HG02610 (cell line): Measurements from ENCODE around the gene KCNE3.
"Not testable (repeated sequence)": the region's sequence is repeated elsewhere in the genome, so short reads cannot be mapped to it uniquely, and the experiment has no call there.

ENCODE experiments used
- ATAC-seq: cut with Tn5 transposase; IDR thresholded peaks from one replicate; pipeline ENCODE4 v1.9.1; 2021; ENCODE audit warnings: mild to moderate bottlenecking, moderate library complexity; ENCODE audit not compliant: unreplicated experiment

Gene KCNE3

GRCh38 chr11:74444173-74444826 lies 23.0 kb downstream of the KCNE3 start:
- no peak for ATAC-seq

GRCh38 chr11:74443071-74443864 lies 24.1 kb downstream of the KCNE3 start:
- no peak for ATAC-seq

DNA sequence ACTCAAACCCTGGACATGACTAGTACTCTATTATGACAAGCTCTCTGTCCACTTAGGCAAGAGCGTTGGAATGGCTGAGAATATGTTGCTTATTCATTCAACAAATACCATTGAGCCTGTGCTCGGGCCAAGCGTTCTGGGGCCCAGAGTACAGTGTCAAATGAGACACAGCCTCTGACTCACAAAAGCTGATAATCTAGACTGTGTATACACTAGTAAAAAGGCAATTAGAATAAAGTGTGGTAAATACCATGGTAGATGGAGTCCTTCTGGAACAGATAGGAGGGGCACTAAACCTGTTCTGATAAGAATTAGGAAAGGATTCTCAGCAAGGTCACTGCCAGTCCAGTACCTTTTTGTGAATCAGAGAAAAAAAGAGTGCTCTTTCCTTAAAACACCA lies 24.7 kb downstream of the KCNE3 start:
- ATAC-seq, result no peak

DNA sequence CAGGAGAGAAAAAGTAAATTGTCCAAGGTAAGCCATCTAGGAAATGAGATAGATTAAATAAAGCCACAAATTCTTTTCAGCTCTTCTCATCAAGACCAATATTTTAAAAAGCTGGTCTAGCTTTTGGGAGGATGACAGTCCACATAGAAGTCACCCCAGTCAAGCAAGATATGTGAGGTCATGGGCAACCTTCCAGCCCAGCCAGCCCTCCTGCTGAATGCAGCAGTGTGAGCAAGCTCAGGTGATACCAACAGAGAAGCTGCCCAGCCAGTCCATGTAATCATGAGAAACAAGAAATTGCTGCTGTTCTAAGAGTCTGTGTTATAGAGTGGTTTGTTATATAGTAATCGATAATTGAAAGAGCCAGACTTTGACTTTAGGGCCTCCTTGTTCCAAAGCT lies 28.7 kb downstream of the KCNE3 start:
- no peak for ATAC-seq

GRCh38 chr11:74437441-74438042 lies 29.8 kb downstream of the KCNE3 start:
- ATAC-seq, result no peak

DNA sequence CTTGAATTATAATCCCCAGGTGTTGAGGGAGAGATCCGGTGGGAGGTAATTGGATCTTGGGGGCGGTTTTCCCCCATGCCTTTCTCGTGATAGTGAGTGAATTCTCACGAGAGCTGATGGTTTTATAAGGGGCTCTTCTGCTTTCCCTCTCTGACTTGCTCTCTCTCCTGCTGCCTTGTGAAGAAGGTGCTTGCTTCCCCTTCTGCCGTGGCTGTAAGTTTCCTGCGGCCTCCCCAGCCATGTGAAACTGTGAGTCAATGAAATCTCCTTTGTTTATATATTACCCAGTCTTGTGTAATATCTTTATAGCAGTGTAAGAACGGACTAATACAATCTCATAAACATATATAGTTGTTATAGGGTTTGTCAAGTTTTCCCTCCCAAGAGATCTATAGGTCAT lies 32.8 kb downstream of the KCNE3 start:
- no peak for ATAC-seq

GRCh38 chr11:74429205-74429604 lies 38.1 kb downstream of the KCNE3 start:
- ATAC-seq, result no peak

- ATAC-seq, result no peak
These were observed 39.9 kb downstream of the KCNE3 start for GRCh38 chr11:74427384-74427886.

GRCh38 chr11:74425100-74425499 lies 42.2 kb downstream of the KCNE3 start:
- ATAC-seq, result no peak

DNA sequence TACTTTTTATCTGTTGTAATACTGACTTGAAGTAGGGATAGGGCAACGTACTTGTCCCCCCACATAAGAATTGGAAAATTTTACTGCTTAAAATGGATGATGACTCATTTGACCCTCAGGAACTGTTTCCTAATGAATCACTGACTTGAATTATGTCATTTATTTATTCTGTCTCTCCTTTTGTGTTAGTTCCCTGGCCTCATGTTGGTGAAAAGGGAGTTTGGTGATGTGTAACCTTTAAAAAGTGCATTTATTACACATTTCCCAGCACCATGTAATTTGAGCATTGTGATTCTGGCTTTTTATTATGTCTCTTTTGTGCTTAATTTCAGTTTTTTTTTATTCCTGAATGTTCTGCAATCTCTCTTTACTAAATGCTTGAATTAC lies 48.8 kb downstream of the KCNE3 start:
- ATAC-seq, result no peak

DNA sequence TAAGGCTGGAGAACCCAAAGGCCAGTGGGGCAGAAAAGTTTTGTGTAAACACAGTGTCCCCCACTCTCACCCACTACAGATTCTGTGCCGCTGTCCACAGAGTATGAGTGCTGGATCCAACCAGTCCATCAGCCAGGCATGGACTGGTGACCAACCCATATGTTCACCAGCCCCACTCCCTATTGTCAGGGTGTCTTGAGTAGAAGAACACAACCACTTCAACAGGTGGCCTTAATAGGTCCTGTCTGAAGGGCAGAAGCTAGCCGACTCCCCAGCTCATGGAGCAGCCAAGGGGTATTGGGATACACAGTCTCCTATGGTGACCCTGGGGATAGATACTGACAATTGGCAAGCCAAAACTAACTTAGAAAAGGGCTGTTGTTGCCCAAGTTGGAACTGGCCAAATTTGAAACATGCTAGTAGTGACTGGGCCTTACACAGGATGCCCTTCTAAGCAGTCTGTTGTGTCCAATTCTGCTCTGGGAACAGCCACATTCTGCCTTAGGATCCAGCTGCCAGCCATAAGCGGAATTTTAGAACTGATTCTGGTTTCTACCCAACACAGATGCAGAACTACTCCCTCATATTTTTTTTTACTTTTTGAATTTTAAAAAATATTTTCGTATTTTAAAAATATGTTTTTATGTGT lies 49.4 kb downstream of the KCNE3 start:
- no peak for ATAC-seq

DNA sequence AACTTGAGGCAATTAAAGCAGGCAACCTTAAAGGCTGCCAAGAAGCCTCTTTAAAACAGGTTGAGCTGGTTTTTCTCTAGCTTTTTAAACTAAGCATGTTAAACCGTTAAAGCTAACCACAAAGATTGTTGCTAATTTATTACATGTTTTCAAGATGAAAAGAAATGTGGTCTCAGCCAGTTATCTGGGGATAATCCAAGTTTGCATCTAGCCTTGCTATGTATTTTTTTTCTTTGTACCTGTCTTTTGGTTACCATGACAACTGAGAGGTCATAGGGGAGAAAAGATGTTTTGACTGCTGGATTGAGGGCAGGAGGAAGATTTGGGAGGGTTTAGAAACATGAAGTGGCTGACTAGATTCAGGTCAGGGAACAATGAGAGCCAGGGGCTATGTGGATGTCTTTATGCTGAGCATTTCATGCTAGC lies 50.0 kb downstream of the KCNE3 start:
- ATAC-seq, result no peak

GRCh38 chr11:74416974-74417373 lies 50.4 kb downstream of the KCNE3 start:
- not testable (repeated sequence) for ATAC-seq

DNA sequence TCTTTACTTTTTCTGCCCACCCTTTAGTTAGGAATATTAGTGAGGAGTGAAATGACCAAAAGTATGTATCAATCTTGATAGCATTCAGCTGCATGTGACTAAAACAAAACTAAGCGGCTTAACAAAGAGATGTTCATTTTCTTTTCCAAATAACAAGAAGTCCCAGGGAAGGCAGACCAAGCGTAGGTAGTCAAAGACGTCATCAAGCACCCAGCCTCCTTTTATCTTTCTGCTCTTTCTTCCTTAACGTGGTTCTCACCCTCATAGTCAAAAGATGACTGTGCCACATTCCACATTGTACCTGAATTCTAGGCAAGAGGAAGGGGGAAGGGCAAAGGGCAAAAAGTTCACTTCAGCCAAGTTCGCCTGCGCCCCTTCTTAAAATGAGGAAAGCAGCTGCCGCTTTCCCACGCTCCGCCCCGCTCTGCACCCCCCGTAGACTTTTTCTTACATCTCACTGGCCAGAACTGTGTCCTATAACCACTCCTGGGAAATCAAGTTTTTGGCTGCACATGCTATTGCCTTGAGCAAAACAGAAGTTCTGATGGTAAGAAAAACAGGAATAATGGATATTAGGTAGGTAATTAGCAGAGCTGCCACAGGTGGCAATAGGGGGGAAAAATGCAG lies 54.5 kb downstream of the KCNE3 start:
- ATAC-seq, result no peak

DNA sequence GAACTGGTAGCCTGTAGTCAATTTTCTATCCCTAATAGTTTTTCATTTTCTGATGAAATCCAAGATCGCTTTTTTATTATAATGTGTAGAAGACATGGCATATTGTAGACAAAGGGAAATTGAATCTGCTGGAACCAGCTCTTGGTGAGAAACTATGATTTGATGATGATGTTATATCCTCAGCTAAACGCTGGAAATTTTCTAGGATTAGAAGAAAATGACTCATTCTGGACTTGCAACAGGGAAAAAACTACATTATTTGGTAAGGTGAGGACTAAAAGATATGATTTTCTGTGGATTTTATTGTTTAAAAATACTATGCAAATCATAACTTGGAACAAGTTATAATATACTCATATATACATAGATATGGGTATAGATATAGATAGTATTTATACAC lies 55.0 kb downstream of the KCNE3 start:
- ATAC-seq, result no peak

DNA sequence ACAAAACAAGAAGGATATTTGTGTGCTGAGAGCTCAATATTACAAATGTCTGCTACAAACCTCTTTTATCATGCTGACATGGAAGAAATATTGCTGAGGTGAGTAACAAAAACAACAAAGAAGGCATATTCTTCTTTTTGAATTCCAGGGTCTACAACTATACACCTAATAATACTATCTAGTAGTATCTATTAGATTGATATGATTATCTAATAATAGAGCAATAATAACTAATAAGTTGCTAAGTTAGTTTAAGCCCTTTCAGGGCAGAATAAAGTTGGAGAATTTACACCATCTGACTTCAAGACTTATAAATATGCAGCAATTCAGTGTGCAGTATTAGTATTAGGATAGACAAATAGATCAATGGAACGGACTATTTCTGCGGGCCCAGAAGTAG lies 57.7 kb downstream of the KCNE3 start:
- ATAC-seq, result no peak
